BE2C (cell line): ENCODE measurements around the gene PTPN9.
"Not testable (repeated sequence)": the region's sequence is repeated elsewhere in the genome, so short reads cannot be mapped to it uniquely, and the experiment has no call there.

Experiments
- DNase-seq: peaks from one replicate; pipeline ENCODE4 v3.0.0-alpha.2; 2020
- H3K27me3 ChIP-seq: fragments of 250-450 bp; sonication (Bioruptor Pico); 2 replicates; pipeline ENCODE4 v1.5.1; 2020; ENCODE audit warnings: mild to moderate bottlenecking
- H3K36me3 ChIP-seq: fragments of 250-450 bp; sonication (Bioruptor Pico); 2 replicates; pipeline ENCODE4 v1.5.1; 2020; ENCODE audit warnings: mild to moderate bottlenecking
- H3K4me1 ChIP-seq: fragments of 250-450 bp; sonication (Bioruptor Pico); 2 replicates; pipeline ENCODE4 v1.5.1; 2020
- H3K4me3 ChIP-seq: 2 replicates; pipeline ENCODE4 v1.5.1; 2011; ENCODE audit warnings: low read depth, low read length
- H3K9me3 ChIP-seq: fragments of 250-450 bp; sonication (Bioruptor Pico); 2 replicates; pipeline ENCODE4 v1.5.1; 2020
- CTCF ChIP-seq: IDR thresholded peaks from 2 replicates; pipeline ENCODE4 v1.5.1; 2012; ENCODE audit warnings: mild to moderate bottlenecking, low read depth, low read length

PTPN9 gene

GRCh38 chr15:75532413-75533250 lies 46.5 kb downstream of the PTPN9 start:
- Histone ChIP-seq H3K9me3 (no peaks in the 10 kb centered on the region), H3K4me1 (no peaks in the 10 kb centered on the region; the same call in 1 of the 2 replicates), H3K4me3 (no peak overlapping the region), H3K36me3 (no peaks in the 10 kb centered on the region), H3K27me3 (no peaks in the 10 kb centered on the region)
- peak; percentile 56 for TF ChIP-seq CTCF
- peak; percentile 34 for DNase-seq

GRCh38 chr15:75531041-75531450 lies 48.1 kb downstream of the PTPN9 start:
- no peaks in the 10 kb centered on the region; the same call in 1 of the 2 replicates for H3K4me1 ChIP-seq
- no peaks in the 10 kb centered on the region for H3K27me3 ChIP-seq
- H3K9me3 ChIP-seq, result no peaks in the 10 kb centered on the region
- no peak overlapping the region for H3K4me3 ChIP-seq
- H3K36me3 ChIP-seq, result peaks cover 6% of the 10 kb centered on the region
- DNase-seq, result no peak
- no peak for TF ChIP-seq CTCF

GRCh38 chr15:75530169-75530568 lies 48.9 kb downstream of the PTPN9 start:
- H3K9me3 ChIP-seq, result no peaks in the 10 kb centered on the region
- no peaks in the 10 kb centered on the region; the same call in 1 of the 2 replicates for H3K4me1 ChIP-seq
- DNase-seq, result no peak
- no peak overlapping the region for H3K4me3 ChIP-seq
- no peaks in the 10 kb centered on the region for H3K27me3 ChIP-seq
- H3K36me3 ChIP-seq, result peaks cover 6% of the 10 kb centered on the region
- TF ChIP-seq CTCF, result no peak

- not testable (repeated sequence) for H3K4me3 ChIP-seq, H3K27me3 ChIP-seq, DNase-seq, H3K4me1 ChIP-seq, H3K9me3 ChIP-seq
- peaks cover 17% of the 10 kb centered on the region for H3K36me3 ChIP-seq
Observed at GRCh38 chr15:75525756-75526155, 53.4 kb downstream of the PTPN9 start.

- Histone ChIP-seq H3K4me1 (no peaks in the 10 kb centered on the region), H3K4me3 (no peak overlapping the region), H3K27me3 (no peaks in the 10 kb centered on the region), H3K36me3 (peaks cover 26% of the 10 kb centered on the region), H3K9me3 (no peaks in the 10 kb centered on the region)
- TF ChIP-seq CTCF, result no peak
- no peak for DNase-seq
Observed at GRCh38 chr15:75523011-75523410, 56.1 kb downstream of the PTPN9 start.

- Histone ChIP-seq H3K9me3 (no peaks in the 10 kb centered on the region), H3K4me3 (no peak overlapping the region), H3K36me3 (peaks cover 41% of the 10 kb centered on the region), H3K4me1 (no peaks in the 10 kb centered on the region), H3K27me3 (no peaks in the 10 kb centered on the region)
- TF ChIP-seq CTCF, result no peak
- DNase-seq, result no peak
Observed at GRCh38 chr15:75517233-75517632, 61.9 kb downstream of the PTPN9 start.
